ENCODE measurements around the gene OSBPL3.

The OSBPL3 gene

GRCh38 chr7:24978843-24979469 is 1.0 kb downstream of the OSBPL3 start:
- H3K36me3 ChIP-seq (ENCODE audit: control insufficient read depth, insufficient read depth, low read length), result no peaks in the 10 kb centered on the region; the same call in 1 of the 2 replicates
- no peak for DNase-seq (ENCODE audit: extremely low read depth, insufficient read length)
- TF ChIP-seq CTCF (IDR thresholded peaks at IDR 0.05; ENCODE audit: insufficient read depth, low read length, poor library complexity, severe bottlenecking), result no peak

DNA sequence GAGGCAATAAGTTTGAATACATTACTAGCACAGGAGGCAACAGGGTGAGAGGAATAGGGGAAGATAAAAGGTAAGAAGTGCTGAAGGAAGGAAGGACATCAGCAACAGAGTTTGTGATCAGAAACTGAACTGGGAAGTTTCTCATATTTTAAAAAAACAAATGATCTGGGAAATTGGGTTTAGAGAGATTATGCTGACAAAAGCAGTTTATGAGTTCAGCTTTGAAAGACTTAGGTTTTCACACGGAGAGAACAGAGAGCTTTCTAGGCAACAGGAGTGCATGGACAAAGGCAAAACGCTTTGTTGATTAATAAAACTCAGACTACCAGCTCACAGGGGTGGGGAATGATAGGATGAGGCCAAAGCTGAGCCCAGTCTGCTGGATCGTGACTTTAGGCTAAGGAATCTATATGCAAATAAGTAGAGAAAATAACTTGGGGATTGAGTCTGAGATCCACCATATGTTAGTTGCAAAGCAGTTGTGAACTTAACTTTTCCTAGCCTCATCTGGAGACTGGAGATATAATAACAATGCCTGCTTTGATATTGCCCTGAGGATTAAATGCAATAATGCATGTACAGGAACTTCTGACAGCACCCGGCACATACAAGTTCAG is 4.2 kb downstream of the OSBPL3 start:
- H3K4me3 ChIP-seq (replicated peaks; ENCODE audit: low read depth, low read length), result no peak overlapping the region
- H3K27me3 ChIP-seq (replicated peaks; ENCODE audit: control insufficient read depth, insufficient read depth, low read length), result no peaks in the 10 kb centered on the region
- no peaks in the 10 kb centered on the region; the same call in 1 of the 2 replicates for H3K36me3 ChIP-seq (ENCODE audit: control insufficient read depth, insufficient read depth, low read length)
- TF ChIP-seq CTCF (IDR thresholded peaks at IDR 0.05; ENCODE audit: insufficient read depth, low read length, poor library complexity, severe bottlenecking), result no peak
- DNase-seq (ENCODE audit: extremely low read depth, insufficient read length), result no peak

More at GRCh38 chr7:24978843-24979469, 1.0 kb downstream of the OSBPL3 start:
- Histone ChIP-seq H3K4me3 (replicated peaks; ENCODE audit: low read depth, low read length) (peak overlapping the region; percentile 81), H3K27me3 (replicated peaks; ENCODE audit: control insufficient read depth, insufficient read depth, low read length) (no peaks in the 10 kb centered on the region)

- no peak for DNase-seq (ENCODE audit: extremely low read depth, insufficient read length)
- TF ChIP-seq CTCF (IDR thresholded peaks at IDR 0.05; ENCODE audit: insufficient read depth, low read length, poor library complexity, severe bottlenecking), result no peak
- Histone ChIP-seq H3K36me3 (ENCODE audit: control insufficient read depth, insufficient read depth, low read length) (no peaks in the 10 kb centered on the region; the same call in 1 of the 2 replicates), H3K4me3 (replicated peaks; ENCODE audit: low read depth, low read length) (no peak overlapping the region), H3K27me3 (replicated peaks; ENCODE audit: control insufficient read depth, insufficient read depth, low read length) (no peaks in the 10 kb centered on the region)
These were observed 4.8 kb downstream of the OSBPL3 start for GRCh38 chr7:24975172-24975571.

GRCh38 chr7:24974026-24974832 is 5.7 kb downstream of the OSBPL3 start:
- Histone ChIP-seq H3K27me3 (replicated peaks; ENCODE audit: control insufficient read depth, insufficient read depth, low read length) (no peaks in the 10 kb centered on the region), H3K36me3 (ENCODE audit: control insufficient read depth, insufficient read depth, low read length) (no peaks in the 10 kb centered on the region; the same call in 1 of the 2 replicates), H3K4me3 (replicated peaks; ENCODE audit: low read depth, low read length) (no peak overlapping the region)
- TF ChIP-seq CTCF (IDR thresholded peaks at IDR 0.05; ENCODE audit: insufficient read depth, low read length, poor library complexity, severe bottlenecking), result no peak
- no peak for DNase-seq (ENCODE audit: extremely low read depth, insufficient read length)

GRCh38 chr7:24972991-24973390 is 7.0 kb downstream of the OSBPL3 start:
- no peaks in the 10 kb centered on the region for H3K27me3 ChIP-seq (replicated peaks; ENCODE audit: control insufficient read depth, insufficient read depth, low read length)
- TF ChIP-seq CTCF (IDR thresholded peaks at IDR 0.05; ENCODE audit: insufficient read depth, low read length, poor library complexity, severe bottlenecking), result no peak
- H3K4me3 ChIP-seq (replicated peaks; ENCODE audit: low read depth, low read length), result no peak overlapping the region
- DNase-seq (ENCODE audit: extremely low read depth, insufficient read length), result no peak
- H3K36me3 ChIP-seq (ENCODE audit: control insufficient read depth, insufficient read depth, low read length), result no peaks in the 10 kb centered on the region; the same call in 1 of the 2 replicates

Data from GM06990 (cell line).